ENCODE measurements around the gene ANKMY1. TPM values are rescaled to one million over a fixed set of nuclear protein-coding genes. Genes with fewer than 3 reads are reported as not detected.

The ANKMY1 gene
- total and polyA plus RNA-seq, 2 donors (not counting 1 experiment from before 2014, with no cell fraction given) = 51.7 to 72.1 TPM

- TF ChIP-seq CTCF (IDR thresholded peaks at IDR 0.05) = no peak
- no peak for TF ChIP-seq EZH2 (IDR thresholded peaks at IDR 0.05; ENCODE audit: borderline replicate concordance, insufficient read depth, low read depth, low read length, poor library complexity, severe bottlenecking)
- Histone ChIP-seq H4K20me1 (ENCODE audit: control insufficient read depth, insufficient read depth, low read length, poor library complexity, severe bottlenecking) (peaks cover 66% of the 10 kb centered on the region), H3K9ac (ENCODE audit: low read length) (peak overlapping the region; percentile 50), H3K4me2 (replicated peaks; ENCODE audit: low read depth, low read length, poor library complexity, severe bottlenecking) (peak overlapping the region; percentile 74), H3K36me3 (replicated peaks in 1 of 2; ENCODE audit: control extremely low read depth in 1 of 2, control insufficient read depth in 1 of 2, extremely low read depth in 1 of 2, insufficient read depth in 2 of 2, low read length in 1 of 2) (peaks cover 0 to 18% of the 10 kb centered on the region in 2 experiments), H3K4me3 (ENCODE audit: control extremely low read depth in 1 of 5, extremely low read depth in 1 of 5, insufficient read depth in 1 of 5, low read depth in 2 of 5, low read length in 4 of 5) (peak overlapping the region in 2 of 5 experiments; percentile 18 to 26), H3K27me3 (replicated peaks in 1 of 4; ENCODE audit: control extremely low read depth in 1 of 4, control insufficient read depth in 3 of 4, insufficient read depth in 4 of 4, low read length in 3 of 4) (no peaks in the 10 kb centered on the region), H3K79me2 (ENCODE audit: control insufficient read depth, insufficient read depth, low read length) (peaks cover 73% of the 10 kb centered on the region), H3K4me1 (ENCODE audit: control insufficient read depth in 2 of 2, insufficient read depth in 2 of 2, low read length in 2 of 2) (peaks cover 39 to 47% of the 10 kb centered on the region in 2 donors), H2AFZ (ENCODE audit: insufficient read depth, low read depth, low read length, poor library complexity, severe bottlenecking) (no peak overlapping the region), H3K27ac (ENCODE audit: low read length in 2 of 2) (no peak overlapping the region), H3K9me3 (ENCODE audit: control extremely low read depth in 1 of 3, control insufficient read depth in 2 of 3, insufficient read depth in 1 of 3, low read length in 2 of 3) (no peaks in the 10 kb centered on the region)
- DNase-seq (no peak), ATAC-seq (ENCODE audit: low read depth) (no peak)
- Mint-ChIP-seq H3K27ac (no peak overlapping the region), H3K9me3 (ENCODE audit: insufficient read depth) (no peaks in the 10 kb centered on the region), H3K4me3 (peak overlapping the region; percentile 81), H3K27me3 (no peaks in the 10 kb centered on the region), H3K4me1 (peaks cover 53% of the 10 kb centered on the region)
- intact Hi-C loops (cut with micrococcal nuclease) = no loop called here
- ChIA-PET CTCF (interaction anchor here (2.2 to 2.4 kb wide), 2 partner anchors 8 to 28 kb away, joined by 11 to 12 read pairs; partner anchors contain the start of gene CAPN10), POLR2A (interaction anchor here (0.7 to 1.3 kb wide), 2 partner anchors 8 to 28 kb away, joined by 3 to 4 read pairs; partner anchors contain the start of gene CAPN10)
- 89% methylated on average over 18 of the region's 18 CpGs for WGBS (ENCODE audit: insufficient coverage)
Observed at GRCh38 chr2:240558236-240558761, 511 bp upstream of the ANKMY1 start.

- Mint-ChIP-seq H3K9me3 (ENCODE audit: insufficient read depth) (no peaks in the 10 kb centered on the region), H3K27me3 (no peaks in the 10 kb centered on the region), H3K27ac (no peak overlapping the region), H3K4me1 (peaks cover 49% of the 10 kb centered on the region), H3K4me3 (peak overlapping the region; percentile 61)
- H3K9me3 ChIP-seq (ENCODE audit: control extremely low read depth in 1 of 3, control insufficient read depth in 2 of 3, insufficient read depth in 1 of 3, low read length in 2 of 3) = no peaks in the 10 kb centered on the region
- 56% methylated on average over 51 of the region's 51 CpGs for WGBS (ENCODE audit: insufficient coverage)
- no peaks in the 10 kb centered on the region for H3K27me3 ChIP-seq (replicated peaks in 1 of 4; ENCODE audit: control extremely low read depth in 1 of 4, control insufficient read depth in 3 of 4, insufficient read depth in 4 of 4, low read length in 3 of 4)
- peak overlapping the region; percentile 50 for H3K9ac ChIP-seq (ENCODE audit: low read length)
- ChIA-PET CTCF (interaction anchor here (1.0 to 2.4 kb wide), 3 partner anchors 9 to 43 kb away, joined by 3 to 12 read pairs (median 11); partner anchors contain the start of gene CAPN10), POLR2A (interaction anchor here (1.3 to 1.9 kb wide), 2 partner anchors 9 to 29 kb away, joined by 4 read pairs; partner anchors contain the start of gene CAPN10)
- no peak for TF ChIP-seq EZH2 (IDR thresholded peaks at IDR 0.05; ENCODE audit: borderline replicate concordance, insufficient read depth, low read depth, low read length, poor library complexity, severe bottlenecking)
- TF ChIP-seq CTCF (IDR thresholded peaks at IDR 0.05) = no peak
- H3K36me3 ChIP-seq (replicated peaks in 1 of 2; ENCODE audit: control extremely low read depth in 1 of 2, control insufficient read depth in 1 of 2, extremely low read depth in 1 of 2, insufficient read depth in 2 of 2, low read length in 1 of 2) = peaks cover 1 to 19% of the 10 kb centered on the region in 2 experiments
- ATAC-seq (ENCODE audit: low read depth) = no peak
- intact Hi-C loops (cut with micrococcal nuclease) = no loop called here
- H3K27ac ChIP-seq (ENCODE audit: low read length in 2 of 2) = no peak overlapping the region
- H3K4me2 ChIP-seq (replicated peaks; ENCODE audit: low read depth, low read length, poor library complexity, severe bottlenecking) = peak overlapping the region; percentile 74
- H3K79me2 ChIP-seq (ENCODE audit: control insufficient read depth, insufficient read depth, low read length) = peaks cover 64% of the 10 kb centered on the region
- H4K20me1 ChIP-seq (ENCODE audit: control insufficient read depth, insufficient read depth, low read length, poor library complexity, severe bottlenecking) = peaks cover 72% of the 10 kb centered on the region
- peak overlapping the region in 2 of 5 experiments; percentile 18 to 40 for H3K4me3 ChIP-seq (ENCODE audit: control extremely low read depth in 1 of 5, extremely low read depth in 1 of 5, insufficient read depth in 1 of 5, low read depth in 2 of 5, low read length in 4 of 5)
- DNase-seq = peak; percentile 28
- peaks cover 36 to 43% of the 10 kb centered on the region in 2 donors for H3K4me1 ChIP-seq (ENCODE audit: control insufficient read depth in 2 of 2, insufficient read depth in 2 of 2, low read length in 2 of 2)
- H2AFZ ChIP-seq (ENCODE audit: insufficient read depth, low read depth, low read length, poor library complexity, severe bottlenecking) = no peak overlapping the region
Observed at GRCh38 chr2:240557101-240557751, 562 bp downstream of the ANKMY1 start.
